Eye (tissue), 1 donor: Measurements from ENCODE around the gene ALG9.
"Not testable (repeated sequence)": the region's sequence is repeated elsewhere in the genome, so short reads cannot be mapped to it uniquely, and the experiment has no call there.

ENCODE experiments used
- DNase-seq: peaks from one replicate; pipeline ENCODE4 v3.0.0-alpha.2; 2015

ALG9 gene, protein sequence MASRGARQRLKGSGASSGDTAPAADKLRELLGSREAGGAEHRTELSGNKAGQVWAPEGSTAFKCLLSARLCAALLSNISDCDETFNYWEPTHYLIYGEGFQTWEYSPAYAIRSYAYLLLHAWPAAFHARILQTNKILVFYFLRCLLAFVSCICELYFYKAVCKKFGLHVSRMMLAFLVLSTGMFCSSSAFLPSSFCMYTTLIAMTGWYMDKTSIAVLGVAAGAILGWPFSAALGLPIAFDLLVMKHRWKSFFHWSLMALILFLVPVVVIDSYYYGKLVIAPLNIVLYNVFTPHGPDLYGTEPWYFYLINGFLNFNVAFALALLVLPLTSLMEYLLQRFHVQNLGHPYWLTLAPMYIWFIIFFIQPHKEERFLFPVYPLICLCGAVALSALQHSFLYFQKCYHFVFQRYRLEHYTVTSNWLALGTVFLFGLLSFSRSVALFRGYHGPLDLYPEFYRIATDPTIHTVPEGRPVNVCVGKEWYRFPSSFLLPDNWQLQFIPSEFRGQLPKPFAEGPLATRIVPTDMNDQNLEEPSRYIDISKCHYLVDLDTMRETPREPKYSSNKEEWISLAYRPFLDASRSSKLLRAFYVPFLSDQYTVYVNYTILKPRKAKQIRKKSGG

DNA sequence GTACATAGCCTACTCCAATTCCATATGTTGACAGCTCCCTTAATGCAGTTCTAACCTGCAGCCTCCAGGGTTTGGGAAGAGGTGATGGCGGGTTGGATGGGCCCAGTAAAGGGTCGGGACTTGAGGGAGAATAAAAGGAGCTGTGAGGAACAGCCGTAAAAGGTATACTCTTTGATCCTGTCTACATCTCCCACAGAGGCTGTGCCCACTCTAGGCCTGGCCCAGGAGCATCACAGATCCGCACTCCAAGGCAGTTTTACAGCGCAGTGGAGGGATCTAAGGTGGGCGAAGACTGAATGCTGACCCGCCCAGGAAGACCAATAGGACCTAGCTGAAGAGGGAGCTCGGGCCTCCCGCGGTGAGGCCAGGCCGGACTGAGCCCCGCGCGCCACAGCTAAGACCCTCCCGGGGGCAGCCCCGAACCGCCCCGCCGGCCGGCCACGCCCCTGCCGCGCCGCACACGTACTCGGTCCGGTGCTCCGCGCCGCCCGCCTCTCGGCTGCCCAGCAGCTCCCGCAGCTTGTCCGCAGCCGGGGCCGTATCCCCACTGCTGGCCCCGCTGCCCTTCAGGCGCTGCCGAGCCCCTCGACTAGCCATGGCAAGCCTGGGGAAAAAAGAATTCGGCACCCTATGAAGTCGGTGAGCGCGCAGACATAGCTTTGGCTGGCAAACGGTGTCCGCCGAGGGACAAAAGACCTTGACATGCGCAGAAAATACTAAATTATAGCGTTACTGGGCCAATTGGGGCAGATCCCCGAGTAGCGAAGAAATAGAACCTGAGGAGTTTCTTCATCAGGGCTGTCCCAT lies at the start of gene ALG9:
TSS of gene ALG9 (minus strand) at position 696 of the 807 bp plus-strand sequence. CDS start at position 597, 99 bp downstream.
- DNase-seq = peak; percentile 94

DNA sequence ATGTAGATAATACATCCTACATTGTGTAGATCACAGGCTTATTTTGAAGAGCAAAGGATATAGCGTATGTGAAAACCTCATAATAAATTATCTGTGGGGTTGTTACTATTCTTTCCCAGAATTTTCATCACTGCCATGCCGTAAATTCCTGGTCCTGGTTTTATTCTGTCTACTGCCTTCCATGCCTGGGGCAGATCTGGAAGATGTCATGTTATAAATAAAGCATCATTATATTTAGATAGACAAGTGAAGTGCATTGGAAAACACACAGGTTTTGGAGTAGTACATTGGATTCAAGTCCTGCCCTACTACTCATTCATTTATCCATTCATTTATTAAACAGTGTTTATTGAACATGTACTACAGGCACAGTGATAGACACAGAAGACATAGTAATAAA lies 49.5 kb upstream of the ALG9 start:
- no peak for DNase-seq

DNA sequence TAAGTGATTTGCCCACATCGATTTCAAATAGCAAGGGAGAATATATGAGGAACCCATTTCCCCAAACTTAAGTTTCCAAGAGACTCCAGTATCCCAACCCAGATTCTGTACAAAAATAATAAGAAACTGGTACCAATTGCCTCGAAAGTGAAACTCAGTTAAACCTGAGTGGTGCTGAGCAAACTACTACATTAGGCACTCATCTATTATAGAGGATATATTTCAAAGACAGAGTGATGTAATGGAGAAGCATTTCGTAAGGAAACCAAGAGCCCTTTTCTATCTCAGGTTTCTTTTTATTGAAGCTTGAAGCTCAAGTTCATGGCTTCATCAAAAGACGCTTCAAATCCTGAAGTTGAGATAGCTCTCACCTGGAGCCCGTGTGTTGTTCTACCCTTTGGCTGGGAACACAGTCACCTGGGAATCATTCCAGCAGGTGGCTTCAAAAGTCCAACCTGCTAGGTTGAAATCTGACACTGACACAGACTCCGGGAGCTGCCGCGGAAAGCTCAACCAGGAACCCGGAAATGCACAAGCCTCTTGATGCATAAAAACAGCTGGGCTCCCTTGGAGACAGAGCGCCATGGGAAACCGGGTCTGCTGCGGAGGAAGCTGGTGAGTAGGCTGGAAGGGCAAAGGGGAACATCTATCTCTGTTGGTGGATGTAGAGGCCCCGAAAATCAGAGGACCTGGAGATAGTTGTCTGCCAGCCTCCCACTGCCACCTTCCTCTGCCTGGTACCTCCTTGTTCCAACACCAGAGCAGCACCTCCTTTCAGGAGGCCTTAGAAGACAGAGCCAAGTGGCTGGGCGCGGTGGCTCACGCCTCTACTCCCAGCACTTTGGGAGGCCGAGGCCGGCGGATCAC lies 47.2 kb upstream of the ALG9 start, which contains the start of gene C11orf52:
TSS of gene C11orf52 (plus strand) at position 524 of the 867 bp plus-strand sequence. CDS start at position 584, 60 bp downstream.
- DNase-seq = peak; percentile 65

DNA sequence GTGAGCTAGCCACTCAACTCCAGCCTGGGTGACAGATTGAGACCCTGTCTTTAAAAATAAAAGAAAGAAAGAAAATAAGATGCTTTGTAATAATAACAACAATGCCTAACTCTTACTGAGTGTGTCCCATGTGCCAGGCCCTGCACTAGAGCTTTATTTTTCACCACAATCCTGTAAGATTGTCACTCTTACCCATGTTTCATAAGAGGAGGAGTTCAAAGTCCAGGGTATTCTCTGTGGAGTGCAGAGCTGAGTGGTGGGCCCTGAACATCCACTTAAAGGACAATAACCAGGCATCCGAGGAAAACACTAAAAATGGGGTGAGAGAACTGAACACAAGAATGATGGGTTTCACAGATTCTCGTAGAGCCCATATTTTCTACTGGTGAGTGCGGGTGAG lies 46.4 kb upstream of the ALG9 start:
- no peak for DNase-seq

DNA sequence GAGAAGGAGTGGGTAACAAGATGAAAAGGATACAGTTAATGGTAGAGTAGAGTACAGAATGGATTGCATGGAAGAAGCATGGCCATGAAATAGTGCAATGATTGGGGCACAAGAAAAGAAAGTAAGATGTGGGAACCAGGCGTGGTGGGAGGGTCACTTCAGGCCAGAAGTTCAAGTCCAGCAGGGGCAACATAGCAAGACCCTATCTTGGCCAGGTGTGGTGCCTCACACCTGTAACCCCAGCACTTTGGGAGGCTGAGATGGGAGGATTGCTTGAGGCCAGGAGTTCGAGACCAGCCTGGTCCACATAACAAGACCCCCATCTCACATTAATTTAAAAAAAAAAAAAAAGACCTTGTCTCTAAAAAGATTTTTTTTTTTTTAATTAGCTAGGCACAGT lies 45.9 kb upstream of the ALG9 start:
- no peak for DNase-seq

DNA sequence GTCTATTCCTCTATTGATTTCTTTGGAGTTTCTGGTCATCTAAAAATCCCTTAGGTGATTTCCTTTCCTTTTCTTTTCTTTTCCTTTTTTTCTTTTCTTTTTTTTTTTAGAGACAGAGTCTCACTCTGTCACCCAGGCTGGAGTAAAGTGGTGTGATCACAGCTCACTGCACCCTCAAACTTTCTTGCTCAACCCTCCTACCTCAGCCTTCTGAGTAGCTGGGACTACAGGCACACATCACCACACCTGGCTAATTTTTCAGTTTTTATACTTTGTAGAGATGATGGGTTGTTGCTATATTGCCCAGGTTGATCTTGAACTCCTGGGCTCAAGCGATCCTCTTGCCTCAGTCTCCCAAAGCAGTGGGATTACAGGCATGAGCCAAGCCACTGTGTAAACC lies 45.4 kb upstream of the ALG9 start:
- DNase-seq = no peak

DNA sequence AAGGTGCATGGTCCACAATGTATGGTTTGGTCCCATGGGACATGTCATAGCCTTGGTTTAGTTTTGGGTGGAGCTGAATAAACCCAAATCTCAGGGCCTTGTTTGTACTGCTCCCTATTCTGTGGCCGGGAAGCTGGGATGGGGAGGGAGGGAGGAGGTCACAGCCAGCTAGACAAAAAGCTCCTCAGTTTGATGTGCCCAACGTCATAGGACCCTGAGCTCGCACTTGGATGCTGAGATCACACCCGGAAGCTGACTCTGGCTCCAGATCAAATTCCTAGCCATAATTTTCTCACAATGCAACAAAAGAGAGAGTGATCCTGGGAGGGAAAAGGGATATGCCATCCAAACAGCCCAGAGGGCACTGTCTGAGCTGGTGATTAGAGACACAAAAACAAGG lies 42.6 kb upstream of the ALG9 start:
- DNase-seq = peak; percentile 48

DNA sequence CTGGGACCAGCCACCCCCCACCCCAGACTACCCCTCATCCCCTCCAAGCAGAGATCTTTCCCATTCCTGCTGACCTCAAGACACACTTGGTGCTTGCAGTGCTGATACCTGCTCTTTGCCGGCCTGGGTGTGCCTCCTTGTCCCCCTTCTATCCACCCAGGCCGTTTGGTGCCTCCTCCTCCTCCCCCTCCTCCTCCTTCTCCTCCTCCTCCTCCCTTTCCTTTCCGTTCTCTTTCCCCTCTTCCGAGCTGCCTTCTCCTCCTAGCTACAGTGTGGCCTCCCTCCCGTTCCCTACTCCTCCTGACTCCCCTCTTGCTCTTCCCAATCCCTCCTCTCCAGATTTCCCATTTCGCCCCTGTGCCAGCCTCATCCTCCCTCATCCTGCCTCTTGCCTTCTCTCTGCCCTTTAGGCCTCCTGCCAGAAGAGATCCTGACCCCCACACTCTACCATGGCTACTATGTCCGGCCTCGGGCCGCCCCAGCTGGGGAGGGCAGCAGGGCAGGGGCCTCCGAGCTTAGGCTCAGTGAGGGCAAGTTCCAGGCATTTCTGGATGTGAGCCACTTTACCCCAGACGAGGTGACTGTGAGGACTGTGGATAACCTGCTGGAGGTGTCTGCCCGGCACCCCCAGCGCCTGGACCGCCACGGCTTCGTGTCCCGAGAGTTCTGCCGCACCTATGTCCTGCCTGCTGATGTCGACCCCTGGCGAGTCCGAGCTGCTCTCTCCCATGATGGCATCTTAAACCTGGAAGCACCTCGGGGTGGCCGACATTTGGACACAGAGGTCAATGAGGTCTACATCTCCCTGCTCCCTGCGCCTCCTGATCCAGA lies 41.9 kb upstream of the ALG9 start:
- DNase-seq = peak; percentile 48

DNA sequence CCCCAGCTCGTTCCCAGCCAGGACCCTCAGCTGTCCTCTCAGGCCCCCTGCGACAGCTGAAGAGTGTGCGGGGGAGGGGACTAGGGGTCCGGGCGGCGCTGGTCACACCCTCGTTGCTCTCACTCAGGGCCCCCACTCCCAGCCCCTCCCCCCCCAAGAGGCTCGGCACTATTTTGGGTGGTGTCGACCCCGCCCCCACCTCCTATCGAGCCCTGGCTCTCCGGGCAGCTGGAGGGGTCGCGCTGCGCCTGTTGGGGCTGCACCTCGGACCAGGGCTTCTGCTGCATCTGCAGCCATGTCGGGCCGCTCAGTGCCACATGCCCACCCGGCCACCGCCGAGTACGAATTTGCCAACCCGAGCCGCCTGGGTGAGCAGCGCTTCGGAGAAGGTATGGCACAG lies 41.2 kb upstream of the ALG9 start, which contains the start of gene HSPB2:
TSS of gene HSPB2 (plus strand) at position 200 of the 400 bp plus-strand sequence. CDS start at position 296, 96 bp downstream.
- no peak for DNase-seq

DNA sequence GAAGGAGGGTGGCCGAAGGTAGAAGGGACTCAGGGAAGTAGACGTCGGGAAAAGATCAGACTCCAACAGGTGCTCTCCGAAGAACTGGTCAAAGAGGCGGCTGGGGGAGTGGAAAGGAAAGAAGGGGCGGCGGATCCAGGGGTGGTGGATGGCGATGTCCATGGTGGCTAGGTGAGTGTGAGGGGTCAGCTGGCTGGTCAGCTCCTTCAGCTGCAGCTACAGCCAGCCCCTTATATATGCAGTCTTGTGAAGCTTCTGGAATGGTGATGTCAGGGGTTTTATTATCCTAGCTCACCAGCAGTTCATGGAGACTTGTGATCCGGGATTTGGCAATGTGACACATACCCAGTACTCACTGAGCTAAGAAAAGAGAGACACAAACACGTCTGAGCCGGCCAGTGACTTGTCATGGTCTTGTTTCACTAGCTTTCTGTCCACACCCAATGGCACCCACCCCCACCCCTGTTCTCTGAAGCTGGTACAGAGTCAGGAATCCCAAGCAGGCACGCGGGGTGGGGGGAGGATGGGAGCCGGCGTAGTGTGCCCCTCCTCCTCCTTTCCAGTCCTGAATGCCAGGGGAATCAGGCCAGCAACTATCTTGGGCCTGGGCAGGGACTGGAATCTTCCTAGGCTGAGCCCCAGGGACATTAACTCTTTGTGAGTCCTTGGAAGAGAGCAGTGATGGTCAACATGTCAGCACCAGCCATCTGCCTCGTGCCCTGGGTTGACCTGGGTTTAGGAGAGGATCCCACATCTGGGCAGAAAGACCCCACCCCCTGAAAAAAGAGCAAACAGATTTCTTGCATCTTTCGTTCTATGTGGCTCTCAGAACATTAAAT lies 40.4 kb upstream of the ALG9 start, which contains the start of gene CRYAB:
TSS of gene CRYAB (minus strand) at position 208 of the 839 bp plus-strand sequence. CDS start at position 162, 46 bp downstream.
- peak; percentile 79 for DNase-seq

DNA sequence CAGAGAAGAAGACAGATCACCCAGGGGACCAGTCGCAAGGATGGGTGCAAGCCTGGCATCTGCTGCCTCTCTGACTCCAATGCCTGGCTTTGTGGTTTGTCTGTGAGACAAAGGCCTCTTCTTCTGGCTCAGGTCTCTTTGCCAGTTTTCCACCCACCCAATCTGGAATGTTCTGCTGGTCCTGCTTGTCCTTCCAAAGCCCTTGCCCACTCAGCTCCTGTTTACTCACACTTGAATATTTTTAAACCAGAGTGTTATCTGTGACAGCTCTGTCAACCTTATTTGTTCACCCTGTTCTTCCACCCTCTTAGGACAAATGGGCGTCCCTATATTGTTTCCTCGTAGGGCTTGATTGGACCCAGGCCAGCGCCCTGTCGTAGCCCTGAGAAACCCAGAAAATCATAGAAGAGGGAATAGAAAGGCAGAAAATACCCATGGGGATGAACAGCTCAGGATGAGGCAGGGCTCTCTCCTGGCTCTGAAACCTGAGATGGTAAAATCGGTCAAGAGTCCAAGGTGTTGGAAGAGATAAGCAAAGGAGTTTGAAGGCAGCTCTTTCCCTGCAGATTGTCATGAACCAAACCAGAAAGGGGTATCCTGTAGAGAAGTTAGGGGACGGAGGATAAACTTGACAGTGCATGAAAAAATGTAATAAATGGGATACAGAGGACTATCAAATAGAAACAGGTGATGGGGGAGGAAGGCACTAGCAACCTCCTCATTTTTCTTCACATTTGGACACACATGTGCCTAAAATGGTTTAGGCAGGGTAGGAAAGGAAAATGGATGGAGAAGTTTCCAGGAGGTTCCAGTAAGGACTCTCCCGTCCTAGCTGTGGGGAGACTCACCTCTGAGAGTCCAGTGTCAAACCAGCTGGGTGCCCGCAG lies 39.5 kb upstream of the ALG9 start:
- no peak for DNase-seq

DNA sequence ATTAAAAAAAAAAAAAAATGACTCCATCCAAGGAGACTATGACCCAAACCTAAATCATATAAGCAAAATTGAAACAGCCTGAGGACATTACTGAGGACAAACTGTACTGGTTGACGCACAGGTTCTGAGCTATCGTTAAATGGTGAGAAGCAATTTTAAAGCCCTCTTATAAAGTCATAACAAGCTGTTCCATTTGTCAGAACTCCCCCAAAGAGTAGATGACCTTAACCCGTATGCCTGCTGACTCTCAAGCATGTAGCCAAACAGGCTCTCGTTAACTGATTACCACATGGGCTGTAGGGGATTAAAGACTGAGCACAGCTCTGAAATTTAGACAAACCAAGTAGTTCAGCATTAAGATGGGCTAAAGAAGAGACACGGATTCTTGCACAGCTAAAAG lies 38.0 kb upstream of the ALG9 start:
- no peak for DNase-seq

DNA sequence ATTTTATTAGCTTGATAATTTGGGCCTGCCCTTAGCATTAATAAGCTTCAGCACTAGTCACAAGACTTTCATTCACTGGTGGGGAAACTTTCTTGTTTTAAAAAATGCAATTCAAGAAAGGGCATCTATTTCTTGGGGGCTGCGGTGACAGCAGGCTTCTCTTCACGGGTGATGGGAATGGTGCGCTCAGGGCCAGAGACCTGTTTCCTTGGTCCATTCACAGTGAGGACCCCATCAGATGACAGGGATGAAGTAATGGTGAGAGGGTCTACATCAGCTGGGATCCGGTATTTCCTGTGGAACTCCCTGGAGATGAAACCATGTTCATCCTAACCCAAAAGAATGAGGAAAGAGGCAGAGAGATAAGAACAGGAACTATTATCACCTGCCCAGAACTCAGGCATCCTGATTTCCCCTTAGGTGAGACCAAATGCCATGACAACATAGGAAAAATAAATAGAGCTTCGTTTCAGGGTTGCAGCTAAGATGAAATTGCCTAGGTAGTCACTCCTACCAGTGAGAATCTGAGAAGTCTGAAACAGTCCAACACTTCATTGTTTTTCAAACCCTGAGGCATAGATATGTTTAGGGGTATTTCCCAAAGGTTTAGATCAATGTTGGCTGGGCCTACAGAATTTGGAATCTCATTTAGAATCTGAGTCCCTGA lies 37.4 kb upstream of the ALG9 start:
- no peak for DNase-seq

DNA sequence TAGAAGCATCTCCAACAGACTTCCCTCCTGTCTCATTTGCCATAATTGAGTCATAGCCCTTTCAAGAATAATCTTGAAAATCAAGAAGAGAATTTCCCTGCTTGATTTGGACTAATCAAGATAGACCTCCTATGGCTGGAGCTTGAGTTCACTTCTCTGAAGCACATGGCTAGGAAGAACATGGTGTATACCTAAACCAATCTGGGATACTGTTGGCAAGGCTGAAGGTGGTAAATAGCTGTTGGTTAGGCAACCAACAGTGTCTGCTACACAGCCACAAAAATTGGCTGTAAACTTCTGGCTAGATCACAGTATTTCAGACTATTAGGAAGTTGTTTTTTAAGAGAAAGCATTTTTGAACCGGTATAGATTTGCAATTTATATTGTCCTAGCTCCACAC lies 35.3 kb upstream of the ALG9 start:
- DNase-seq = no peak

DNA sequence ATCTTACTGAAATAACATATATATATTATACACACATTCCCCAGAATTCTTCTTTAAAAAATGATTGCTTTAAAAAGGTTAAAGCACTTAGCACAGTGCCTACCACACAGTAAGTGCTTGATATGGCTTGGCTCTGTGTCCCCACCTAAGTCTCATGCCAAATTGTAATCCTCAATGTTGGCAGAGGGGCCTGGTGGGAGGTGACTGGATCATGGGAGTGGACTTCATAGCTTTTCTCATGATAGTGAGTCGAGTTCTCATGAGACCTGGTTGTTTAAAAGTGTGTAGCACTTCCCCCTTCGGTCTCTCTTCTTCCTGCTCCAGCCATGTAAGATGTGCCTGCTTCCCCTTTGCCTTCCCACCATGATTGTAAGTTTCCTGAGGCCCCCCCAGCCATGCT lies 34.0 kb upstream of the ALG9 start:
- DNase-seq = no peak

DNA sequence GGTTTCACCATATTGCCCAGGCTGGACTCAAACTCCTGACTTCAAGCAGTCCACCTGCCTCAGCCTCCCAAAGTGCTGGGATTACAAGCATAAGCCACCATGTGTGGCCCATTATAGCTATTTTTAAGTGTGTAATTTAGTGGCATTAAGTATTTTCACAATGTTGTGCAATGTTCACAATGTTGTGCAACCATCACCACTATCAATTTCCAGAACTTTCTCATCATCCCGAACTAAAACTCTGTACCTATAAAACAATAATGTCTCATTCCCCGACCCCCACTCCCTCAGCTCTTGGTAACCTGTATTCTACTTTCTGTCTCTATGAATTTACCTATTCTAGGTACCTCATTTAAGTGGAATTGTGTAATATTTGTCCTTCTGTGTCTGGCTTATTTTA lies 15.5 kb upstream of the ALG9 start:
- no peak for DNase-seq

DNA sequence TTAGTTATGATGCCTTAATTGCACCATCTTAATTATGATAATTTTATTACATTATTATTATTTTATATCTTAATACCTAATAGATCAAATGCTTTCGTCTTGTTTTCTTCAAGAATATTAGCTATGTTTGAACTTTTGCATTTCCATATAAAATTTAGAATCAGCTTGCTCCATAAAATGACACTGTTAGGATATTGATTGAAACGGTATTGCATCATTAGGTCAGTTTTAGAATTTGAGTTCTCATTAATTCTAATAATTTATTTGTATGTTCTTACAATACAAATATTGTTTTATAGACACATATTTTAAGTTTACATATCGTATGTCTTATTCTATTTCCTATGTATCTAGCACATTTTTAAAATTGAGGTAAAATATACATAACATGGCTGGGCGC lies 14.7 kb upstream of the ALG9 start:
- DNase-seq = no peak

DNA sequence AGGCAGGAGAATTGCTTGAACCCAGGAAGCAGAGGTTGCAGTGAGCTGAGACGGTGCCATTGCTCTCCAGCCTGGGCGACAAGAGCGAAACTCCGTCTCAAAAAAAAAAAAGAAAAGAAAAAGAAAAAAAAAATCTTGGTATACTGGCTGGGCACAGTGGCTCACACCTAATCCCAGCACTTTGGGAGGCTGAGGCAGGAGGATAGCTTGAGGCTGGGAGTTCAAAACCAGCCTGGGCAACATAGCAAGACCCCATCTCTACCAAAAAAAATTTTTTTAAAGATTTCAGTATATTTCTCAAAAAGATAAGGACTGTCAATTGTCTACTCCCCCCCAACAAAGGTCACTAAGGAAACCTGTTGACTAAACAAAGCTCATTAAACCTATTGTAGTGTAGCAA lies 13.7 kb upstream of the ALG9 start:
- not testable (repeated sequence) for DNase-seq

DNA sequence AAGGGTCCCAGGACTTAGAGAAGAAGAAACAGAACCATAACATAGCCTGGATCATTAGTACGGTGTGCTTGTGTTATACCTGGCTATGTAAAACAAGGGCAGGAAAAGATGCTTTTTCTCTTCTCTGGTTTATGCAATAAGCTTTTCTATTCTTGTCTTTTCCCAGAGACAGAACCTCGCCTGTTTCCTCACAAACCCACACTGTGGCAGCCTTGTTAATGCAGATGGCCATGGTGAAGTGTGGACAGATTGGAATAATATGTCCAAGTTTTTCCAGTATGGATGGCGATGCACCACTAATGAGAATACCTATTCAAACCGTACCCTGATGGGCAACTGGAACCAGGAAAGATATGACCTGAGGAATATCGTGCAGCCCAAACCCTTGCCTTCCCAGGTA lies 10.8 kb upstream of the ALG9 start:
- DNase-seq = no peak
